SK-N-MC (cell line): Measurements from ENCODE around the gene STK32B.

ENCODE experiments used
- DNase-seq: peaks from one replicate; pipeline ENCODE4 v3.0.0-alpha.2; 2011; ENCODE audit warnings: low read depth, low spot score
- H3K27ac ChIP-seq: fragments of 200-600 bp; sonication (generic); 2 replicates; pipeline ENCODE4 v1.5.1; 2016; ENCODE audit warnings: mixed run types
- H3K36me3 ChIP-seq: fragments of 200-600 bp; sonication (generic); 2 replicates; pipeline ENCODE4 v1.6.1; 2017; ENCODE audit warnings: antibody characterized with exemption, low read length, mixed read lengths; ENCODE audit not compliant: insufficient read depth
- H3K4me3 ChIP-seq: fragments of 200-600 bp; sonication (generic); 2 replicates; pipeline ENCODE4 v1.5.1; 2016
- H3K9ac ChIP-seq: fragments of 200-600 bp; sonication (generic); 2 replicates; pipeline ENCODE4 v1.8.0; 2017; ENCODE audit warnings: mixed run types, mixed read lengths; ENCODE audit not compliant: insufficient read length
- H3K9me3 ChIP-seq: fragments of 200-600 bp; sonication (generic); 2 replicates; pipeline ENCODE4 v1.6.1; 2017; ENCODE audit warnings: low read depth, mild to moderate bottlenecking, antibody characterized with exemption, low read length, moderate library complexity, mixed read lengths
- EZH2 ChIP-seq: fragments of 200-600 bp; sonication (generic); IDR thresholded peaks from one replicate; pipeline ENCODE4 v1.6.1; 2017; ENCODE audit warnings: antibody characterized with exemption
- FOXP2 ChIP-seq: optimal IDR thresholded peaks from 2 replicates; pipeline ENCODE3; 2011; ENCODE audit warnings: mild to moderate bottlenecking, moderate library complexity; ENCODE audit not compliant: insufficient read depth; ENCODE audit errors: extremely low read length, control extremely low read depth
- POLR2AphosphoS5 ChIP-seq: IDR thresholded peaks from 2 replicates; pipeline ENCODE4 v1.6.1; 2012; ENCODE audit warnings: mild to moderate bottlenecking, low read depth, low read length, borderline replicate concordance

The STK32B gene

GRCh38 chr4:5184606-5185005 is 133.3 kb downstream of the STK32B start:
- Histone ChIP-seq H3K9me3 (no peaks in the 10 kb centered on the region), H3K27ac (no peak overlapping the region), H3K36me3 (no peaks in the 10 kb centered on the region), H3K9ac (no peak overlapping the region), H3K4me3 (no peak overlapping the region)
- DNase-seq = no peak
- no peak for TF ChIP-seq POLR2AphosphoS5
- no peak for TF ChIP-seq EZH2
- TF ChIP-seq FOXP2 = no peak

- Histone ChIP-seq H3K27ac (no peak overlapping the region), H3K9ac (no peak overlapping the region), H3K36me3 (no peaks in the 10 kb centered on the region), H3K4me3 (no peak overlapping the region), H3K9me3 (no peaks in the 10 kb centered on the region)
- DNase-seq = no peak
- no peak for TF ChIP-seq POLR2AphosphoS5
- no peak for TF ChIP-seq FOXP2
These were observed 134.3 kb downstream of the STK32B start for GRCh38 chr4:5185551-5185950.

- H3K9me3 ChIP-seq = no peaks in the 10 kb centered on the region
- TF ChIP-seq FOXP2 (no peak), EZH2 (no peak), POLR2AphosphoS5 (no peak)
- H3K36me3 ChIP-seq = no peaks in the 10 kb centered on the region
- H3K9ac ChIP-seq = no peak overlapping the region
- no peak overlapping the region for H3K4me3 ChIP-seq
- DNase-seq = no peak
- no peak overlapping the region for H3K27ac ChIP-seq
These were observed 135.2 kb downstream of the STK32B start for GRCh38 chr4:5186271-5187064.

GRCh38 chr4:5188130-5188529 is 136.8 kb downstream of the STK32B start:
- H3K9me3 ChIP-seq = no peaks in the 10 kb centered on the region
- no peak for TF ChIP-seq EZH2
- TF ChIP-seq FOXP2 = no peak
- TF ChIP-seq POLR2AphosphoS5 = no peak
- no peak for DNase-seq
- H3K27ac ChIP-seq = no peak overlapping the region
- H3K4me3 ChIP-seq = no peak overlapping the region
- no peak overlapping the region for H3K9ac ChIP-seq
- H3K36me3 ChIP-seq = no peaks in the 10 kb centered on the region

GRCh38 chr4:5191831-5192230 is 140.6 kb downstream of the STK32B start:
- TF ChIP-seq EZH2 (no peak), FOXP2 (no peak), POLR2AphosphoS5 (no peak)
- H3K27ac ChIP-seq = no peak overlapping the region
- no peak overlapping the region for H3K4me3 ChIP-seq
- no peaks in the 10 kb centered on the region for H3K36me3 ChIP-seq
- H3K9ac ChIP-seq = no peak overlapping the region
- DNase-seq = no peak
- no peaks in the 10 kb centered on the region for H3K9me3 ChIP-seq

GRCh38 chr4:5192271-5192670 is 141.0 kb downstream of the STK32B start:
- H3K27ac ChIP-seq = no peak overlapping the region
- TF ChIP-seq FOXP2 (no peak), POLR2AphosphoS5 (no peak), EZH2 (no peak)
- H3K9ac ChIP-seq = no peak overlapping the region
- no peak overlapping the region for H3K4me3 ChIP-seq
- H3K9me3 ChIP-seq = no peaks in the 10 kb centered on the region
- H3K36me3 ChIP-seq = no peaks in the 10 kb centered on the region
- DNase-seq = no peak

- no peaks in the 10 kb centered on the region for H3K9me3 ChIP-seq
- no peaks in the 10 kb centered on the region for H3K36me3 ChIP-seq
- no peak overlapping the region for H3K27ac ChIP-seq
- H3K4me3 ChIP-seq = no peak overlapping the region
- DNase-seq = no peak
- no peak overlapping the region for H3K9ac ChIP-seq
- no peak for TF ChIP-seq EZH2
- no peak for TF ChIP-seq POLR2AphosphoS5
- no peak for TF ChIP-seq FOXP2
These were observed 141.4 kb downstream of the STK32B start for GRCh38 chr4:5192678-5193077.

- H3K4me3 ChIP-seq = no peak overlapping the region
- no peak for DNase-seq
These were observed 147.6 kb downstream of the STK32B start for GRCh38 chr4:5198656-5199541.

More at GRCh38 chr4:5198656-5199541, 147.6 kb downstream of the STK32B start:
- H3K9ac ChIP-seq = no peak overlapping the region
- no peak overlapping the region for H3K27ac ChIP-seq
- H3K36me3 ChIP-seq = no peaks in the 10 kb centered on the region
- TF ChIP-seq FOXP2 (no peak), EZH2 (no peak), POLR2AphosphoS5 (no peak)
- no peaks in the 10 kb centered on the region for H3K9me3 ChIP-seq
